ENCODE results near the gene MICU1. TPM values are rescaled to one million over a fixed set of nuclear protein-coding genes. Genes with fewer than 3 reads are reported as not detected.
A peak's percentile ranks its signal among the peaks of the same experiment; 100 is the strongest.

MICU1 gene
- total and polyA plus RNA-seq, 2 experiments from 2014 or later, result 27.5 to 52.3 TPM

DNA sequence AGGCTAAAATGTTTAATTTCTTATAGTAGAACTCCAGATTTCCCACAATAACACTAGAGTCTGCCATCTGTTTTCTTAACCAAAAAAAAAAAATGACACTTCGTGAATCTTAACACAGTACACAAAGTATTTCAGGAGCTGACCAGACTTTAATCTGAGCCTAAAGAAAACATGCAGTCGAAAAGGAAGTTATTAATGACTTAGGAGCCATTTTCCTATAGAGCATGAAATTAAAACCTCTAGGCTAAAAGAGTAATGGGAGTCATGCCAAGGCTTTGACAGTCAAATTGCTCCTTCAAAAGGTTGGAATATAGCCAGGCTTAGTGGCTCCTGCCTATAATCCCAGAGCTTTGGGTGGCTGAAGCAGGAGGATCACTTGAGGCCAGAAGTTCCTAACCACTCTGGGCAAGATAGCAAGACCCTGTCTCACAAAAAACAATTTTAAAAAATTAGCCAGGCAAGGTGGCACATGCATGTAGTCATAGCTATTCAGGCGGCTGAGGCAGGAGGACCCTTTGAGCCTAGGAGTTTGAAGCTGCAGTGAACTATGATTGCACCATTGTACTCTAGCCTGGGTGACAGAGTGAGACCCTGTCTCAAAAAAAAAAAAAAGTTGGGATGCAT lies 13.6 kb downstream of the MICU1 start:
- no peak for DNase-seq (ENCODE audit: low spot score)
- no peaks in the 10 kb centered on the region for H3K4me1 ChIP-seq (ENCODE audit: insufficient read depth)
- no peaks in the 10 kb centered on the region for H3K4me1 Mint-ChIP-seq
- H3K27ac Mint-ChIP-seq, result no peak overlapping the region; the same call in 1 of the 2 replicates
- no peak overlapping the region; the same call in 1 of the 2 replicates for H3K27ac ChIP-seq (ENCODE audit: low read depth)
- peaks cover 13% of the 10 kb centered on the region; the same call in 1 of the 3 replicates for H3K36me3 Mint-ChIP-seq (ENCODE audit: low read depth)
- H4K20me1 ChIP-seq (replicated peaks; ENCODE audit: insufficient read depth), result no peaks in the 10 kb centered on the region
- peaks cover 60% of the 10 kb centered on the region for H3K79me2 ChIP-seq (replicated peaks; ENCODE audit: insufficient read depth)
- peaks cover 3% of the 10 kb centered on the region; the same call in 1 of the 3 replicates for H3K9me3 Mint-ChIP-seq
- H2AFZ ChIP-seq, result no peak overlapping the region
- ATAC-seq, result no peak
- H3K27me3 Mint-ChIP-seq (ENCODE audit: insufficient read depth, low read depth, poor library complexity), result no peaks in the 10 kb centered on the region
- no peak overlapping the region for H3K4me3 ChIP-seq
- no peaks in the 10 kb centered on the region for H3K27me3 ChIP-seq (ENCODE audit: insufficient read depth)
- H3K4me2 ChIP-seq, result no peak overlapping the region
- H3K9me2 ChIP-seq (ENCODE audit: insufficient read depth), result no peaks in the 10 kb centered on the region
- H3K36me3 ChIP-seq (ENCODE audit: insufficient read depth), result no peaks in the 10 kb centered on the region
- H3F3A ChIP-seq (replicated peaks; ENCODE audit: low read depth), result no peaks in the 10 kb centered on the region
- TF ChIP-seq ZNF331 (CRISPR knock-in tag; IDR thresholded peaks at IDR 0.05; ENCODE audit: low read depth), result no peak
- no peak overlapping the region for H3K4me3 Mint-ChIP-seq

- ATAC-seq, result peak; percentile 56
- Histone ChIP-seq H3K27me3 (ENCODE audit: insufficient read depth) (no peaks in the 10 kb centered on the region), H3K36me3 (ENCODE audit: insufficient read depth) (no peaks in the 10 kb centered on the region), H3K27ac (ENCODE audit: low read depth) (peak overlapping the region; percentile 59; the same call in 1 of the 2 replicates), H3K4me3 (no peak overlapping the region), H3K9me2 (ENCODE audit: insufficient read depth) (no peaks in the 10 kb centered on the region), H4K20me1 (replicated peaks; ENCODE audit: insufficient read depth) (no peaks in the 10 kb centered on the region), H3K4me1 (ENCODE audit: insufficient read depth) (no peaks in the 10 kb centered on the region), H2AFZ (no peak overlapping the region), H3K79me2 (replicated peaks; ENCODE audit: insufficient read depth) (peaks cover 59% of the 10 kb centered on the region), H3F3A (replicated peaks; ENCODE audit: low read depth) (no peaks in the 10 kb centered on the region), H3K4me2 (no peak overlapping the region)
- Mint-ChIP-seq H3K27ac (peak overlapping the region; percentile 26; the same call in 1 of the 2 replicates), H3K27me3 (ENCODE audit: insufficient read depth, low read depth, poor library complexity) (no peaks in the 10 kb centered on the region), H3K4me1 (no peaks in the 10 kb centered on the region), H3K9me3 (peaks cover 3% of the 10 kb centered on the region; the same call in 1 of the 3 replicates), H3K36me3 (ENCODE audit: low read depth) (peaks cover 11% of the 10 kb centered on the region; the same call in 1 of the 3 replicates), H3K4me3 (no peak overlapping the region)
- DNase-seq (ENCODE audit: low spot score), result no peak
- TF ChIP-seq NANOG (IDR thresholded peaks at IDR 0.05; ENCODE audit: borderline replicate concordance) (no peak), JUNB (IDR thresholded peaks at IDR 0.05; ENCODE audit: unreplicated experiment) (no peak), STAT1 (IDR thresholded peaks at IDR 0.05; ENCODE audit: unreplicated experiment) (no peak), EZH2 (IDR thresholded peaks at IDR 0.05; ENCODE audit: low read depth, unreplicated experiment) (no peak)
- TF ChIP-seq, protein P1, sequence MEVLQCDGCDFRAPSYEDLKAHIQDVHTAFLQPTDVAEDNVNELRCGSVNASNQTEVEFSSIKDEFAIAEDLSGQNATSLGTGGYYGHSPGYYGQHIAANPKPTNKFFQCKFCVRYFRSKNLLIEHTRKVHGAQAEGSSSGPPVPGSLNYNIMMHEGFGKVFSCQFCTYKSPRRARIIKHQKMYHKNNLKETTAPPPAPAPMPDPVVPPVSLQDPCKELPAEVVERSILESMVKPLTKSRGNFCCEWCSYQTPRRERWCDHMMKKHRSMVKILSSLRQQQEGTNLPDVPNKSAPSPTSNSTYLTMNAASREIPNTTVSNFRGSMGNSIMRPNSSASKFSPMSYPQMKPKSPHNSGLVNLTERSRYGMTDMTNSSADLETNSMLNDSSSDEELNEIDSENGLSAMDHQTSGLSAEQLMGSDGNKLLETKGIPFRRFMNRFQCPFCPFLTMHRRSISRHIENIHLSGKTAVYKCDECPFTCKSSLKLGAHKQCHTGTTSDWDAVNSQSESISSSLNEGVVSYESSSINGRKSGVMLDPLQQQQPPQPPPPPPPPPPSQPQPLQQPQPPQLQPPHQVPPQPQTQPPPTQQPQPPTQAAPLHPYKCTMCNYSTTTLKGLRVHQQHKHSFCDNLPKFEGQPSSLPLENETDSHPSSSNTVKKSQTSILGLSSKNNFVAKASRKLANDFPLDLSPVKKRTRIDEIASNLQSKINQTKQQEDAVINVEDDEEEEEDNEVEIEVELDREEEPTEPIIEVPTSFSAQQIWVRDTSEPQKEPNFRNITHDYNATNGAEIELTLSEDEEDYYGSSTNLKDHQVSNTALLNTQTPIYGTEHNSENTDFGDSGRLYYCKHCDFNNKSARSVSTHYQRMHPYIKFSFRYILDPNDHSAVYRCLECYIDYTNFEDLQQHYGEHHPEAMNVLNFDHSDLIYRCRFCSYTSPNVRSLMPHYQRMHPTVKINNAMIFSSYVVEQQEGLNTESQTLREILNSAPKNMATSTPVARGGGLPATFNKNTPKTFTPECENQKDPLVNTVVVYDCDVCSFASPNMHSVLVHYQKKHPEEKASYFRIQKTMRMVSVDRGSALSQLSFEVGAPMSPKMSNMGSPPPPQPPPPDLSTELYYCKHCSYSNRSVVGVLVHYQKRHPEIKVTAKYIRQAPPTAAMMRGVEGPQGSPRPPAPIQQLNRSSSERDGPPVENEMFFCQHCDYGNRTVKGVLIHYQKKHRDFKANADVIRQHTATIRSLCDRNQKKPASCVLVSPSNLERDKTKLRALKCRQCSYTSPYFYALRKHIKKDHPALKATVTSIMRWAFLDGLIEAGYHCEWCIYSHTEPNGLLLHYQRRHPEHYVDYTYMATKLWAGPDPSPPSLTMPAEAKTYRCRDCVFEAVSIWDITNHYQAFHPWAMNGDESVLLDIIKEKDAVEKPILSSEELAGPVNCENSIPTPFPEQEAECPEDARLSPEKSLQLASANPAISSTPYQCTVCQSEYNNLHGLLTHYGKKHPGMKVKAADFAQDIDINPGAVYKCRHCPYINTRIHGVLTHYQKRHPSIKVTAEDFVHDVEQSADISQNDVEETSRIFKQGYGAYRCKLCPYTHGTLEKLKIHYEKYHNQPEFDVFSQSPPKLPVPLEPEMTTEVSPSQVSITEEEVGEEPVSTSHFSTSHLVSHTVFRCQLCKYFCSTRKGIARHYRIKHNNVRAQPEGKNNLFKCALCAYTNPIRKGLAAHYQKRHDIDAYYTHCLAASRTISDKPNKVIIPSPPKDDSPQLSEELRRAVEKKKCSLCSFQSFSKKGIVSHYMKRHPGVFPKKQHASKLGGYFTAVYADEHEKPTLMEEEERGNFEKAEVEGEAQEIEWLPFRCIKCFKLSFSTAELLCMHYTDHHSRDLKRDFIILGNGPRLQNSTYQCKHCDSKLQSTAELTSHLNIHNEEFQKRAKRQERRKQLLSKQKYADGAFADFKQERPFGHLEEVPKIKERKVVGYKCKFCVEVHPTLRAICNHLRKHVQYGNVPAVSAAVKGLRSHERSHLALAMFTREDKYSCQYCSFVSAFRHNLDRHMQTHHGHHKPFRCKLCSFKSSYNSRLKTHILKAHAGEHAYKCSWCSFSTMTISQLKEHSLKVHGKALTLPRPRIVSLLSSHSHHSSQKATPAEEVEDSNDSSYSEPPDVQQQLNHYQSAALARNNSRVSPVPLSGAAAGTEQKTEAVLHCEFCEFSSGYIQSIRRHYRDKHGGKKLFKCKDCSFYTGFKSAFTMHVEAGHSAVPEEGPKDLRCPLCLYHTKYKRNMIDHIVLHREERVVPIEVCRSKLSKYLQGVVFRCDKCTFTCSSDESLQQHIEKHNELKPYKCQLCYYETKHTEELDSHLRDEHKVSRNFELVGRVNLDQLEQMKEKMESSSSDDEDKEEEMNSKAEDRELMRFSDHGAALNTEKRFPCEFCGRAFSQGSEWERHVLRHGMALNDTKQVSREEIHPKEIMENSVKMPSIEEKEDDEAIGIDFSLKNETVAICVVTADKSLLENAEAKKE (CRISPR knock-in tag; IDR thresholded peaks at IDR 0.05), result no peak
Measured at GRCh38 chr10:72611783-72612182, 14.1 kb downstream of the MICU1 start.

All from GM23338 (cell line).